Stimulated activated CD4-positive, alpha-beta T cell treated with anti-CD3 and anti-CD28 coated beads, Interleukin-15, amount 100 ng/mL, for 48 hours (primary cell): Measurements from ENCODE around the gene RRAD.
"Not testable (repeated sequence)": the region's sequence is repeated elsewhere in the genome, so short reads cannot be mapped to it uniquely, and the experiment has no call there.

Experiments
- DNase-seq, 2 donors: peaks; one replicate each; pipeline ENCODE4 v3.0.0-alpha.2; 2020; ENCODE audit warnings: low read depth in 2 of 2

The RRAD gene

GRCh38 chr16:66925322-66925840, at the start of gene RRAD:
TSS of gene RRAD (minus strand) at chr16:66925535. CDS start at chr16:66925179, 356 bp downstream.
- no peak for DNase-seq

- peak; percentile 45 to 70 for DNase-seq
These were observed 49.6 kb upstream of the RRAD start for GRCh38 chr16:66974932-66975246.

DNA sequence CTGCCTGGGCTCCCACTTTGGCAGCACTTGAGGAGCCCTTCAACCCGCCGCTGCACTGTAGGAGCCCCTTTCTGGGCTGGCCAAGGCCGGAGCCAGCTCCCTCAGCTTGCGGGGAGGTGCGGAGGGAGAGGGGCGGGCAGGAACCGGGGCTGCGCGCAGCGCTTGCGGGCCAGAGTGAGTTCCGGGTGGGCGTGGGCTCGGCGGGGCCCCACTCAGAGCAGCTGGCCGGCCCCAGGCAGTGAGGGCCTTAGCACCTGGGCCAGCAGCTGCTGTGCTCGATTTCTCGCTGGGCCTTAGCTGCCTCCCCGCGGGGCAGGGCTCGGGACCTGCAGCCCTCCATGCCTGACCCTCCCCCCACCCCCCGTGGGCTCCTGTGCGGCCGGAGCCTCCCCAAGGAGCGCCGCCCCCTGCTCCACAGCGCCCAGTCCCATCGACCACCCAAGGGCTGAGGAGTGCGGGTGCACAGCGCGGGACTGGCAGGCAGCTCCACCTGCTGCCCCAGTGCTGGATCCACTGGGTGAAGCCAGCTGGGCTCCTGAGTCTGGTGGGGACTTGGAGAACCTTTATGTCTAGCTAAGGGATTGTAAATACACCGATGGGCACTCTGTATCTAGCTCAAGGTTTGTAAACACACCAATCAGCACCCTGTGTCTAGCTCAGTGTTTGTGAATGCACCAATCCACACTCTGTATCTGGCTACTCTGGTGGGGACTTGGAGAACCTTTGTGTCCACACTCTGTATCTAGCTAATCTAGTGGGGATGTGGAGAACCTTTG, 49.0 kb upstream of the RRAD start:
- DNase-seq: not testable (repeated sequence)

DNA sequence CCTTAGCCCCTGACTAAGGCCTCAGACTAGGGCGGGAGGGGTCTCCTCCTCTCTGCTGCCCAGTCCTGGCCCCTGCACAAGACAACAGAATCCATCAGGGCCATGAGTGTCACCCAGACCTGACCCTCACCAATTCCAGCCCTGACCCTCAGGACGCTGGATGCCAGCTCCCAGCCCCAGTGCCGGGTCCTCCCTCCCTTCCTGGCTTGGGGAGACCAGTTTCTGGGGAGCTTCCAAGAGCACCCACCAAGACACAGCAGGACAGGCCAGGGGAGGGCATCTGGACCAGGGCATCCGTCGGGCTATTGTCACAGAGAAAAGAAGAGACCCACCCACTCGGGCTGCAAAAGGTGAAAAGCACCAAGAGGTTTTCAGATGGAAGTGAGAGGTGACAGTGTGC, 48.4 kb upstream of the RRAD start:
- no peak for DNase-seq

GRCh38 chr16:66972983-66973382, 47.6 kb upstream of the RRAD start:
- DNase-seq: no peak

DNA sequence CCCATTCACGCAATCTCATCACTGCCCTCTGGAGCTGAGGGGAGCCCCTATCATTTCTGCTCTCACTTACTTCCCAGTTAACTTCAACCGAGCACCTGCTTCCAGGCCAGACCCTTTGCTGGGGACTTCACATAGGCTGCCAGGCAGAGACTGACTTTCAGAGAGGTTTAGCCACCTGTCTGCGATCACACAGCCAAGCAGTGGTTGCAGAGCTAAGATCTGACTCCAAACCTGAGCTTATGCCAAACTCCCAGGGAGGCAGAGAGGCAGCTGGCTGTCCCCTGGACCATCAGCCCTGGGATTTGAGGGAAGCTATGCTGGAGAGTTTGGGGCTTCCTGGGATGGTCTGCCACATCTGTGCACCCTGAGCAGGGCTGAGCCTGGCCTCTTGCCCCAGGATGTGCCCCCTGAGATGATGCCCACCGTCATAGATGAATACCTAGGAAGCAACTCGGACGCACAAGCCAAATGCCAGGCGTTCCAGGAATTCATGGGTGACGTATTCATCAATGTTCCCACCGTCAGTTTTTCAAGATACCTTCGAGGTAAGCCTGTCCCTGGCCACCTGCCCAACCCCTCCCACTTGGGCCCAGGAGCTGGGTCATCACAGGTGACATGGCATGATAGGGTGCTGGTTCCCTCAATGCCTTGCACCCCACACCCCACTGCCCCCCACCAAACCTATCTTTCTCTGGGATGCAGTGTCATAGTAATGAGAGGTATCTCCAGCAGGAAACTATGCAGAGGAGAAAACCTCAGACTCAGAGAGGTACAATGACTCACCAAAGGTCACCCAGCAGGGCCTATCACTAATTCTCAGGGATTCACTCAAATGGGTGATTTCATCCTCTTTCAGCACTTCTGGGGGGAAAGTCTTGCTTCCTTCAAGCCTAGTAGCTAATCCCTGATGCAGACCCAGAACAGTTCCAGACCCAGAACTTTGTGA, 45.7 kb upstream of the RRAD start:
- DNase-seq: no peak

DNA sequence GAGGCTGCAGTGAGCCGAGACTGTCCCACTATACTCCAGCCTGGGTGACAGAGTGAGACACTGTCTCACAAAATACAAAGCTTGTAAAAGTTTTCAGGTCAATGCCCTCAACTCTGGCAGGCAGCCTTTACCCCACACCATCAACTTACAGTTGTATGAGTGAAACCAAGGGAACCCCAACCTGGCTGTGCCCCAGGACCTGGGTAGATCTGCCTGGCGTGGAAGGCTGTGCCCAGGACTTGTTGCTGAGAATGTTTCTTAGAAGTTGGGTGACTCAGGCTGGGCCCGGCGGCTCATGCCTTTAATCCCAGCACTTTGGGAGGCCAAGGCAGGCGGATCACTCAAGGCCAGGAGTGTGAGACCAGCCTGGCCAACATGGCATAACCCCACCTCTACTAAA, 43.5 kb upstream of the RRAD start:
- no peak for DNase-seq

DNA sequence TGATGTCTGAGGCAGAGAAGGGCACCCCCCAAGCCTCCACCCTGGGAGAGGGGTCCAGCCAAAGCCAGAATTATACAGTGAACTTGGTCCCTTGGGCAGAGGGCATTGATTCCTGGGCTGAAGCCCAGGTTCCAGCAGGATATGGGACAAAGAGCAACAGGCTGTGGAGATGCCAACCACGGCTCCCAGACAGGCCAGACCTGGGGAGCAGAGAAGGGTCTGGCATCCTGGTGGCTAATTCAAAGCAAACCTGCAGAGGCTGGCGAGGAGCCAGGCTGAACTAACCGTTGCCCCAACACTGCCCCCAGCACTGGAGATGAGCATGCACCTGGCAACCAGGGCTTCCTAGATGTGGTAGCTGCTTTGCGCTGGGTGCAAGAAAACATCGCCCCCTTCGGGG, 38.7 kb upstream of the RRAD start:
- DNase-seq: no peak

DNA sequence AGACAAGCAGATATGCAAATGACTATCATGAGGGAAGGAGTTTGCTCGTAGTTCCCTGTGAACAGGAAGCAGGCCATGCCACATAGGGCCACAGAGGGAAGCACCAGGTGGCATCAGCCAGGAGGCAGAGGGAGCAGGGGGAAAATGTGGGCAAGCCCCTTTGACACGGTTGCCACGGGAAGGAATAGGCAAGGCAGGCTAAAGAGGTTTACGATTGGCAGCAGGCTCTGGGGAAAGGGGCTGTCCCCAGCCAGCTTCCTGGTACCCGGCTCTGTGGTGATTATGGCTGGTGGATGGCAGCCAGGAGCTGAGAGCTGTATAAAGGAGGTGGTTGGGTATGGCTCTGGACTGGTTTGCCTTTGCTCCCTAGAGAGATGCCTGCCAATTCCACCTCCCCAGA, 36.6 kb upstream of the RRAD start:
- no peak for DNase-seq

- peak; percentile 52 to 62 for DNase-seq
These were observed 35.9 kb upstream of the RRAD start, which contains the start of gene CES3 for GRCh38 chr16:66961065-66961744. TSS of gene CES3 (plus strand) at chr16:66961266. CDS start at chr16:66961308, 42 bp downstream.

GRCh38 chr16:66960270-66960669, 34.9 kb upstream of the RRAD start:
- DNase-seq: no peak

- DNase-seq: no peak
These were observed 34.4 kb upstream of the RRAD start for GRCh38 chr16:66959704-66960161.

- DNase-seq: no peak
These were observed 33.7 kb upstream of the RRAD start for GRCh38 chr16:66958857-66959703.

- DNase-seq: not testable (repeated sequence)
These were observed 30.8 kb upstream of the RRAD start for GRCh38 chr16:66956154-66956457.

- DNase-seq: not testable (repeated sequence)
These were observed 30.2 kb upstream of the RRAD start for GRCh38 chr16:66955363-66956153.

DNA sequence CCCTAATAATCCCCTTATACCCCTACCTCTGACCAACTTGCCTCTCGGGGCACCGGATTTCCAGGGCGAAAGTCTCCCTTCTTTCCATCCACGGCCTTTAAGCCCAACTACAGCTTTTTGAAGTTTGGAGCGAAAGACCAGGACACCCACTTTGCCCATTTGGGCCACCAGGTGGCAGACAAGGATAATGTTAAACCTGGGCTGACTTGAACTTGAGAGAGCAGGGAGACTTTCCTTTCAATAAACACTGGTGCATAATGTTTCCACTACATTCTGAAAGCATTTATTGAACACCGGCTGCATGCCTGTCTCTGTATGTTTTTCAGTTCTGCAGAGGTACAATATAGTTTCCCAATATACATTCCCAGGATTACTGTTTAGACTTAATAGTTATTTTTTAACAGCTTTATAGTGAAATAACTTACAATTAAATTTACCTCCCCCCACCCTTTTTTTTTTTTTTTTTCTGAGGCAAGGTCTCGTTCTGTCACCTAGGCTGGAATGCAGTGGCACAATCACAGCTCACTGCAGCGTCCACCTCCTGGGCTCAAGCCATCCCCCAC, 28.8 kb upstream of the RRAD start:
- DNase-seq: peak; percentile 63 to 71

DNA sequence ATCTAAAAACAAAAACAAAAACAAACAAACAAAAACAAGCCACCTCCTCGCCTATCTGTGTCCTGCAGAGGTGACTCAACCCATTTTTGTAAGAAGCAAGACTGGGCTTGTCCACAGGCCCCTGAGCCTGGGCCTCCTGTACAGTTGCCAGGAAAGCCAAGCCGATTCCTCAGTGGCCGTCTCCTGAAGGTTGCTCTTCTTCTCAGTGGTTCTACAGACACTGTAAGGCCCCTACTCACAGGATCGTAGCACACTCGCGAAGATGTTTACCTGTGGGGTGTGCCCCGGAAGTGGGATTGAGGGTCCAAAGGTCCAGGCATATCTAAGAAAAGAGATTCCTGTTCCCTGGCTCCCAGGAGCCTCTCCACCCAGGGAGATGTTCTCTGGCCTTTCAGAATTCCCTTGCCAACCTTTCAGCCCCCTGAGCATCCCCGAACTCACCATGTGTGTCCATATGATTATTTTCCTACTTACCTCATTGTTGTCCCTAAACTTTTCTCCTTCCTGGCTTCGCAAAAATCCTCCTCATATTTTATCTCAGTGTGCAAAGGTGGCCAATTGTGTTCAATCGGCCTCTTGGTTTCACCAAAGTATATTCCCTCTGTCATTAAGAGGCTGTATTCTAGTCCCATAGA, 28.2 kb upstream of the RRAD start:
- DNase-seq: no peak

GRCh38 chr16:66952430-66953110, 27.2 kb upstream of the RRAD start:
- DNase-seq: no peak
